K562 (cell line): ENCODE measurements around the gene FMO1. TPM values are rescaled to one million over a fixed set of nuclear protein-coding genes. Genes with fewer than 3 reads are reported as not detected.

Source experiments
- ATAC-seq: fragments of 200-7000 bp; cut with Tn5 transposase; 3 replicates; pipeline ENCODE4 v1.9.1; 2020; ENCODE audit warnings: moderate library complexity
- BruUV-seq: library from RNA; stranded (reverse); fragments of 400-500 nt; replicated peaks from 2 replicates; lab custom pipeline; 2021; lab: Mats Ljungman, UMichigan
- CTCF ChIA-PET: fragments of 300-600 bp; formaldehyde crosslinking; extraction: SDS; loops from one replicate; lab custom pipeline; 2021; ENCODE audit warnings: low intra/inter-chr PET ratio; lab: Yijun Ruan, JAX
- POLR2A ChIA-PET: fragments of 300-600, 350-650 bp; sonication (Branson Sonifier 250); formaldehyde crosslinking; extraction: SDS; loops from one replicate; lab custom pipeline; 2021; ENCODE audit warnings: antibody characterized with exemption, inconsistent platforms; lab: Yijun Ruan, JAX
- DNase-seq, 4 experiments: peaks; one replicate each; pipeline versions ENCODE4 v3.0.0 to v3.0.0-alpha.2; 2011 to 2018; ENCODE audit warnings: low spot score in 3 of 4, mixed read lengths in 3 of 4; ENCODE audit errors: extremely low read depth in 1 of 4
- FAIRE-seq: peaks from 2 replicates; lab custom pipeline; 2011; peaks lifted over from hg19 to GRCh38; lab: Jason Lieb, UNC
- H2AFZ ChIP-seq: 2 replicates; pipeline ENCODE4 v1.6.0; 2011; ENCODE audit warnings: low read depth, low read length, control low read depth, inconsistent platforms
- H3K27ac ChIP-seq: fragments of 200-600 bp; 3 replicates; pipeline ENCODE4 v1.8.0; 2011; ENCODE audit warnings: low read depth, mild to moderate bottlenecking, control low read depth, inconsistent platforms, low read length, moderate library complexity, mixed read lengths; ENCODE audit errors: extremely low read depth
- H3K27me3 ChIP-seq, 2 experiments: fragments of 300-600 bp in 1 of 2; 2 replicates in 1 of 2; 3 replicates in 1 of 2; pipeline versions ENCODE4 v1.6.0 to v1.8.0; 2011; ENCODE audit warnings: inconsistent platforms in 2 of 2, low read length in 2 of 2, mild to moderate bottlenecking in 1 of 2, mixed read lengths in 1 of 2, moderate library complexity in 1 of 2; ENCODE audit not compliant: control insufficient read depth in 2 of 2, insufficient read depth in 2 of 2
- H3K36me3 ChIP-seq: fragments of 300-600 bp; 3 replicates; pipeline ENCODE4 v1.8.0; 2011; ENCODE audit warnings: mild to moderate bottlenecking, low read length, inconsistent platforms; ENCODE audit not compliant: control insufficient read depth, insufficient read depth
- H3K4me1 ChIP-seq, 2 experiments: fragments of 200-600 bp in 1 of 2; replicated peaks in 1 of 2; 2 replicates in 1 of 2; 3 replicates in 1 of 2; pipeline versions ENCODE4 v1.5.1 to v1.8.0; 2011; ENCODE audit warnings: inconsistent platforms in 2 of 2, low read length in 2 of 2, mild to moderate bottlenecking in 1 of 2, mixed read lengths in 1 of 2, moderate library complexity in 1 of 2; ENCODE audit not compliant: control insufficient read depth in 2 of 2, insufficient read depth in 2 of 2
- H3K4me2 ChIP-seq: 2 replicates; pipeline ENCODE4 v1.6.1; 2011; ENCODE audit warnings: low read length, control low read depth, inconsistent platforms, mixed read lengths; ENCODE audit not compliant: insufficient read depth
- H3K4me3 ChIP-seq: fragments of 200-600 bp; sonication (generic), shearing (Covaris generic); 2 replicates; pipeline ENCODE4 v1.5.1; 2016; ENCODE audit warnings: control low read depth, inconsistent platforms
- H3K79me2 ChIP-seq: fragments of 200-600 bp; 3 replicates; pipeline ENCODE4 v1.8.0; 2011; ENCODE audit warnings: low read length, inconsistent platforms; ENCODE audit not compliant: control insufficient read depth, insufficient read depth
- H3K9ac ChIP-seq, 2 experiments: 2 replicates each; pipeline versions ENCODE4 v1.6.0 to v1.6.1; 2011; ENCODE audit warnings: low read depth in 2 of 2, low read length in 2 of 2, control low read depth in 1 of 2, inconsistent platforms in 1 of 2, mild to moderate bottlenecking in 1 of 2, mixed read lengths in 1 of 2; ENCODE audit not compliant: insufficient read depth in 1 of 2
- H3K9me1 ChIP-seq: one replicate; pipeline ENCODE4 v1.6.0; 2011; ENCODE audit warnings: inconsistent platforms, mild to moderate bottlenecking, low read length, moderate library complexity; ENCODE audit not compliant: control insufficient read depth, insufficient read depth
- H3K9me3 ChIP-seq: replicated peaks from 2 replicates; pipeline ENCODE4 v1.5.1; 2011; ENCODE audit warnings: low read depth, low read length, inconsistent platforms; ENCODE audit not compliant: control insufficient read depth, insufficient read depth
- H4K20me1 ChIP-seq: replicated peaks from 2 replicates; pipeline ENCODE4 v1.6.1; 2011; ENCODE audit warnings: low read length, inconsistent platforms, mixed read lengths; ENCODE audit not compliant: control insufficient read depth, insufficient read depth
- ELF2 ChIP-seq: fragments of 250-450 bp; sonication (Bioruptor Pico); IDR thresholded peaks from 2 replicates; pipeline ENCODE4 v1.5.0; 2021; ENCODE audit warnings: mild to moderate bottlenecking
- FOXA3 ChIP-seq, 2 experiments: fragments of 450-650 bp in 1 of 2; sonication (generic) in 1 of 2; formaldehyde crosslinking; IDR thresholded peaks in 1 of 2; conservative IDR thresholded peaks in 1 of 2; 2 replicates each; pipeline versions ENCODE4 v1.4.0 to v1.8.0; 2020 to 2022; ENCODE audit warnings: mild to moderate bottlenecking in 2 of 2, missing genetic modification reagents in 1 of 2
- NR2C1 ChIP-seq, 2 experiments: fragments of 450-650 bp; IDR thresholded peaks; 2 replicates each; pipeline ENCODE4 v1.6.1; 2017; ENCODE audit warnings: mild to moderate bottlenecking in 2 of 2, antibody characterized with exemption in 1 of 2, inconsistent platforms in 1 of 2, missing compliant biosample characterization in 1 of 2, missing genetic modification characterization in 1 of 2
- POLR2B ChIP-seq: fragments of 450-650 bp; IDR thresholded peaks from 2 replicates; pipeline ENCODE4 v1.6.1; 2018; ENCODE audit warnings: low read depth; ENCODE audit not compliant: partially characterized antibody
- SRF ChIP-seq, 2 experiments: fragments of 250-450, 450-650 bp in 1 of 2; sonication (Bioruptor Pico) in 1 of 2; sonication (generic) in 1 of 2; formaldehyde crosslinking; IDR thresholded peaks; 2 replicates each; pipeline versions ENCODE4 v1.5.0 to v1.5.1; 2020 to 2022; ENCODE audit warnings: mild to moderate bottlenecking in 1 of 2, missing genetic modification reagents in 1 of 2
- XRCC4 ChIP-seq: IDR thresholded peaks from one replicate; pipeline ENCODE4 v1.6.1; 2011; ENCODE audit not compliant: insufficient read depth, insufficient read length; ENCODE audit errors: extremely low read depth
- ZBTB5 ChIP-seq: fragments of 450-650 bp; IDR thresholded peaks from 2 replicates; pipeline ENCODE4 v1.6.1; 2017; ENCODE audit warnings: antibody characterized with exemption
- ZNF175 ChIP-seq: fragments of 200-800 bp; sonication (Bioruptor generic); IDR thresholded peaks from 2 replicates; pipeline ENCODE4 v1.6.1; 2016; ENCODE audit warnings: low read depth, mild to moderate bottlenecking, missing genetic modification characterization, missing compliant biosample characterization
- ZNF3 ChIP-seq: fragments of 250-450 bp; sonication (Bioruptor Pico); IDR thresholded peaks from 2 replicates; pipeline ENCODE4 v1.5.0; 2021; ENCODE audit warnings: mild to moderate bottlenecking, moderate library complexity
- ZNF766 ChIP-seq: fragments of 200-800 bp; sonication (Bioruptor generic); conservative IDR thresholded peaks from 2 replicates; pipeline ENCODE4 v1.6.1; 2016; ENCODE audit warnings: missing genetic modification characterization, missing compliant biosample characterization
- ZSCAN29 ChIP-seq: fragments of 450-650 bp; IDR thresholded peaks from 2 replicates; pipeline ENCODE4 v1.6.1; 2017
- WGBS: fragments of 100-300 bp; shearing (Covaris generic); methylation state at CpG from one replicate; pipeline ENCODE4 v1.1.6; 2016; ENCODE audit warnings: low coverage, mixed read lengths; ENCODE audit not compliant: insufficient coverage; ENCODE audit errors: missing lambda C conversion rate; 5-methylcytosine and 5-hydroxymethylcytosine counted together
- in situ Hi-C: fragments of 300-500 bp; cut with MboI; formaldehyde crosslinking; loops from 4 replicates; pipeline ENCODE4 v1.15.0; 2018; ENCODE audit warnings: inconsistent platforms, mixed read lengths
- intact Hi-C: fragments of 100-400 bp; cut with micrococcal nuclease; formaldehyde crosslinking; loops from 2 replicates; pipeline ENCODE4 v1.14.2; 2022
- polyA plus RNA-seq, 8 experiments: library from polyadenylated mRNA; depleted of rRNA in 4 of 8; stranded (reverse) in 5 of 8; unstranded in 3 of 8; fragments of >200 nt; fragmentation: Nextera tagmentation in 2 of 8; fragmentation: Illumina TruSeq in 1 of 8; extraction: Ambion mirVana in 2 of 8; extraction: Trizol in 1 of 8; gene quantifications; 2 replicates each; pipeline versions ENCODE4 v1.2.1 to v1.2.3, GENCODE V29; 2011 to 2014; ENCODE audit warnings: inconsistent platforms in 1 of 8, missing spikeins in 1 of 8
- total RNA-seq, 7 experiments: library from RNA; depleted of rRNA in 6 of 7; stranded (reverse); fragments of >200 nt in 6 of 7; fragmentation: Illumina TruSeq in 2 of 7; extraction: Trizol in 2 of 7; gene quantifications; 2 replicates each; pipeline versions ENCODE4 v1.2.1 to v1.2.3, GENCODE V29; 2011 to 2021; ENCODE audit warnings: low replicate concordance in 1 of 7
- TF ChIP-seq, protein P1 (sequence below): fragments of 250-450 bp; sonication (Bioruptor Pico); IDR thresholded peaks from 2 replicates; pipeline ENCODE4 v1.4.0; 2020; ENCODE audit warnings: mild to moderate bottlenecking

FMO1 gene
- total and polyA plus RNA-seq, 9 of the 15 experiments (the other 6 are each of a cell fraction or from before 2014, with no cell fraction given): not detected

DNA sequence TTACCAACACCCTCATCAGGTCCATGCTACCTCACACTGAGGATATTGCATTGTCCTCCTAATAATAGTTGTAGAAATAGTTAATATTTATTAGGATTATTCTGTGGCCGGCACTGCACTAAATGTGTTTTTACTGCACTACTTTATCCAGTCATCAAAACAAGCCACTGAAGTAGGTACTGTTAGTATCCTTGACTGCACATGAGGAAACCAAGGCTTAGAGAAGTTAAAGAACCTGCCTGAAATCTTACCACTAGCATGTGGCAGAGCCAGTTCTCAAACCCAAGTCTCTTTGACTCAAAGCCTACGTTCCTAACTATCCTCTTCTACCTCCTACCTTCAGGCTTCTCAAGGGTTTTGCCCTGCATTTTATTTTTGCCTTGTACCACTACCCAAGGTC is 30.9 kb downstream of the FMO1 start:
- H3K27me3 ChIP-seq: no peaks in the 10 kb centered on the region
- no peaks in the 10 kb centered on the region for H3K9me1 ChIP-seq
- H3K4me2 ChIP-seq: no peak overlapping the region
- no peak overlapping the region for H3K9ac ChIP-seq
- ChIA-PET CTCF (no interaction called here), POLR2A (no interaction called here)
- no peaks in the 10 kb centered on the region for H3K79me2 ChIP-seq
- H3K36me3 ChIP-seq: no peaks in the 10 kb centered on the region
- H2AFZ ChIP-seq: no peak overlapping the region
- in situ Hi-C loops: no loop called here
- no peaks in the 10 kb centered on the region for H4K20me1 ChIP-seq
- ATAC-seq (no peak), FAIRE-seq (no peak), DNase-seq (no peak)
- 0% methylated on average over 2 of the region's 2 CpGs for WGBS
- no TSS peak for BruUV-seq
- H3K4me3 ChIP-seq: no peak overlapping the region
- no peak for TF ChIP-seq ZSCAN29
- TF ChIP-seq POLR2B: no peak
- no peak for TF ChIP-seq XRCC4
- TF ChIP-seq FOXA3 (CRISPR knock-in tag; conservative IDR thresholded peaks at IDR 0.05 in 1 of 2, IDR thresholded peaks at IDR 0.05 in 1 of 2): no peak
- H3K9me3 ChIP-seq: no peaks in the 10 kb centered on the region
- no peaks in the 10 kb centered on the region for H3K4me1 ChIP-seq
- intact Hi-C loops: no loop called here
- H3K27ac ChIP-seq: no peak overlapping the region

DNA sequence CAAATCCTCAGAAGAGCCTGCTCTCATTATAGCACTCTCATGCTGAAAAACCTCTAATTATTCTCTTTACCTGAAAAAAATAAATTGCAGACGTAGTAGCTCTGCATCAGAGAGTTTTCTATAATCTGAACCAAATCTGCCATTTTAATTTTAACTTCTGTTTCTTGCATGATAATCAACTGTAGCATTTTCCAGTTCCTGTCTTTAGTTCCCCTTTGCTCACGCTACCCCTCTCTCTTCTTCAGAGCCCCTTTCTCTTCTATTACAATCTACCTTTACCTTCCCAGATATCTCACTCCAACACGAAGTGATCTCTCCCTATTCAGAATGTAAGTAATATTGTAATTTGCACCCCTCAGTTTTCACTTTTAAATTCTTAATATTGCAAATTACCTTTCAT is 31.4 kb downstream of the FMO1 start:
- Histone ChIP-seq H4K20me1 (no peaks in the 10 kb centered on the region), H3K79me2 (no peaks in the 10 kb centered on the region), H3K4me3 (no peak overlapping the region), H3K9me3 (no peaks in the 10 kb centered on the region), H2AFZ (no peak overlapping the region), H3K9me1 (no peaks in the 10 kb centered on the region), H3K4me2 (no peak overlapping the region), H3K27ac (no peak overlapping the region), H3K27me3 (no peaks in the 10 kb centered on the region), H3K9ac (no peak overlapping the region), H3K36me3 (no peaks in the 10 kb centered on the region), H3K4me1 (no peaks in the 10 kb centered on the region)
- in situ Hi-C loops (no loop called here), intact Hi-C loops (no loop called here)
- TF ChIP-seq ZNF3 (CRISPR knock-in tag) (no peak), ZNF175 (CRISPR knock-in tag) (no peak), NR2C1 (IDR thresholded peaks at IDR 0.05) (no peak), NR2C1 (tag; IDR thresholded peaks at IDR 0.05) (no peak), ZBTB5 (no peak), ZNF766 (CRISPR knock-in tag) (no peak), SRF (CRISPR knock-in tag; IDR thresholded peaks at IDR 0.05) (no peak), ELF2 (CRISPR knock-in tag) (no peak)
- TF ChIP-seq, protein P1, sequence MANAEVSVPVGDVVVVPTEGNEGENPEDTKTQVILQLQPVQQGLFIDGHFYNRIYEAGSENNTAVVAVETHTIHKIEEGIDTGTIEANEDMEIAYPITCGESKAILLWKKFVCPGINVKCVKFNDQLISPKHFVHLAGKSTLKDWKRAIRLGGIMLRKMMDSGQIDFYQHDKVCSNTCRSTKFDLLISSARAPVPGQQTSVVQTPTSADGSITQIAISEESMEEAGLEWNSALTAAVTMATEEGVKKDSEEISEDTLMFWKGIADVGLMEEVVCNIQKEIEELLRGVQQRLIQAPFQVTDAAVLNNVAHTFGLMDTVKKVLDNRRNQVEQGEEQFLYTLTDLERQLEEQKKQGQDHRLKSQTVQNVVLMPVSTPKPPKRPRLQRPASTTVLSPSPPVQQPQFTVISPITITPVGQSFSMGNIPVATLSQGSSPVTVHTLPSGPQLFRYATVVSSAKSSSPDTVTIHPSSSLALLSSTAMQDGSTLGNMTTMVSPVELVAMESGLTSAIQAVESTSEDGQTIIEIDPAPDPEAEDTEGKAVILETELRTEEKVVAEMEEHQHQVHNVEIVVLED (CRISPR knock-in tag): no peak
- 0% methylated on average over 3 of the region's 3 CpGs for WGBS
- POLR2A ChIA-PET: no interaction called here
- CTCF ChIA-PET: no interaction called here
- BruUV-seq: no TSS peak
- FAIRE-seq (no peak), DNase-seq (no peak), ATAC-seq (no peak)
